Peyer's patch (tissue), 4 donors: ENCODE results near the gene OR1D5. TPM values are rescaled to one million over a fixed set of nuclear protein-coding genes. Genes with fewer than 3 reads are reported as not detected.

Experiments used
- DNase-seq, 3 donors: peaks; one replicate each; pipeline ENCODE4 v3.0.0-alpha.2; 2017 to 2019
- H3K27ac ChIP-seq, 4 donors: fragments of 200-600 bp; sonication (generic); one replicate each; pipeline ENCODE4 v1.5.1; 2016 to 2019
- H3K27me3 ChIP-seq, 2 donors: fragments of 200-600 bp; sonication (generic); one replicate each; pipeline ENCODE4 v1.5.1; 2019
- H3K36me3 ChIP-seq, 3 donors: fragments of 200-600 bp; sonication (generic); one replicate each; pipeline ENCODE4 v1.5.1; 2016 to 2019
- H3K4me1 ChIP-seq, 4 donors: fragments of 200-600 bp; sonication (generic); one replicate each; pipeline ENCODE4 v1.5.1; 2016 to 2019
- H3K4me3 ChIP-seq, 4 donors: fragments of 200-600 bp; sonication (generic); 1 replicate in 3 of 4; 2 replicates in 1 of 4; pipeline ENCODE4 v1.5.1; 2016 to 2019; ENCODE audit warnings: mild to moderate bottlenecking in 1 of 4
- H3K9me3 ChIP-seq, 4 donors: fragments of 200-600 bp; sonication (generic); one replicate each; pipeline ENCODE4 v1.5.1; 2016 to 2019; ENCODE audit warnings: mild to moderate bottlenecking in 1 of 4
- POLR2A ChIP-seq, 2 donors: fragments of 450-650 bp; IDR thresholded peaks; one replicate each; pipeline ENCODE4 v1.5.1; 2017; ENCODE audit warnings: antibody characterized with exemption in 2 of 2, mild to moderate bottlenecking in 2 of 2, moderate library complexity in 2 of 2
- total RNA-seq, 4 donors: library from RNA; depleted of rRNA; stranded (reverse); fragments of >200 nt; gene quantifications; one replicate each; pipeline ENCODE4 v1.1.0, GENCODE V29; 2016
- TF ChIP-seq, protein P1 (sequence below), 6 experiments: fragments of 450-650 bp in 4 of 6; fragments of 200-600 bp in 2 of 6; sonication (generic) in 1 of 6; IDR thresholded peaks; one replicate each; pipeline ENCODE4 v1.5.1; 2017 to 2019; ENCODE audit warnings: antibody characterized with exemption in 6 of 6, mild to moderate bottlenecking in 3 of 6, moderate library complexity in 1 of 6

OR1D5 gene
- total RNA-seq, 4 donors from 2014 or later, result not detected

DNA sequence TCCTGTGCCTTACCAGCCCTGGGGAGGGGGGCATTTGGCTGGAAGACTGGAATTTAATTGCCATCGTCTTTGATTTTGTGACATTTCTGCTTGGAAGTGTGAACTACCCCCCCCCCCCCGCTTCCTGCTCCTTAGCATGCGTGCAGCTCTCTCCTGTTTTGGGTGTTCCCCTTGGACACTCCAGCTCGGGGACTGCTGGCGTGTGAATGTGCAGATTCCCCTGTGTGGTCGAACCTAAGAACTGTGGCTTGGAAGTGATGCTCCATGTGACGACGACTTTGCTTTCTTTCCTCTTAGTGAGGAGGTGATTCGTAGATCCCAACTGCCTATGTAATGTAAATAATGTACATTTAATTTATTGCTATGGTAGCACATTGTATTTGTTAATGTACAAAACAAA, 26.1 kb downstream of the OR1D5 start:
- Histone ChIP-seq H3K4me1 (no peaks in the 10 kb centered on the region), H3K36me3 (no peaks in the 10 kb centered on the region), H3K27ac (no peak overlapping the region), H3K9me3 (no peaks in the 10 kb centered on the region), H3K4me3 (no peak overlapping the region), H3K27me3 (no peaks in the 10 kb centered on the region)
- peak in 1 of 3 donors; percentile 9 for DNase-seq
- TF ChIP-seq, protein P1, sequence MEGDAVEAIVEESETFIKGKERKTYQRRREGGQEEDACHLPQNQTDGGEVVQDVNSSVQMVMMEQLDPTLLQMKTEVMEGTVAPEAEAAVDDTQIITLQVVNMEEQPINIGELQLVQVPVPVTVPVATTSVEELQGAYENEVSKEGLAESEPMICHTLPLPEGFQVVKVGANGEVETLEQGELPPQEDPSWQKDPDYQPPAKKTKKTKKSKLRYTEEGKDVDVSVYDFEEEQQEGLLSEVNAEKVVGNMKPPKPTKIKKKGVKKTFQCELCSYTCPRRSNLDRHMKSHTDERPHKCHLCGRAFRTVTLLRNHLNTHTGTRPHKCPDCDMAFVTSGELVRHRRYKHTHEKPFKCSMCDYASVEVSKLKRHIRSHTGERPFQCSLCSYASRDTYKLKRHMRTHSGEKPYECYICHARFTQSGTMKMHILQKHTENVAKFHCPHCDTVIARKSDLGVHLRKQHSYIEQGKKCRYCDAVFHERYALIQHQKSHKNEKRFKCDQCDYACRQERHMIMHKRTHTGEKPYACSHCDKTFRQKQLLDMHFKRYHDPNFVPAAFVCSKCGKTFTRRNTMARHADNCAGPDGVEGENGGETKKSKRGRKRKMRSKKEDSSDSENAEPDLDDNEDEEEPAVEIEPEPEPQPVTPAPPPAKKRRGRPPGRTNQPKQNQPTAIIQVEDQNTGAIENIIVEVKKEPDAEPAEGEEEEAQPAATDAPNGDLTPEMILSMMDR (IDR thresholded peaks at IDR 0.05), result no peak
- no peak for TF ChIP-seq POLR2A (IDR thresholded peaks at IDR 0.05)

DNA sequence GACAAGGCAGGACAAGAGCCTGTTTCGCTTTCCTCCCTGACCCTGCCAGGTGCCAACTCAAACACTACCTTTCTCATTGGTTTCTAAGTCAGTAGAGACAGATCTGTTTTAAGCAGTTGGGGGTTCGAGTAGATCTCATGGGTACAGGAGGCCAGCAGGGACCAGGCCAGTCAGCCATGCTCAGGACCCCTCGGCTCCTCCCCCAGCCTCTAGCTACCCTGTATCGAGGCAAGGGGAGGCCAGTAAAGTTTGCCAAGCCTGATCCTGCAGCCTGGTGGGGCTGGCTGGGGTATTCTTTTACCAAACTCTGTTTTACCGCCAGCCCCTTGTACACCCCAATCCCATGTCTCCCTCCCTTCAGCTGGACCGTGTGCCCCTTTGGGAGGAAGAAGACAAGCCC, 26.6 kb downstream of the OR1D5 start:
- Histone ChIP-seq H3K4me3 (no peak overlapping the region), H3K9me3 (no peaks in the 10 kb centered on the region), H3K36me3 (no peaks in the 10 kb centered on the region), H3K4me1 (no peaks in the 10 kb centered on the region), H3K27ac (no peak overlapping the region), H3K27me3 (no peaks in the 10 kb centered on the region)
- peak in 2 of 3 donors; percentile 17 to 35 for DNase-seq
- TF ChIP-seq, protein P1 (IDR thresholded peaks at IDR 0.05), result no peak
- TF ChIP-seq POLR2A (IDR thresholded peaks at IDR 0.05), result no peak

DNA sequence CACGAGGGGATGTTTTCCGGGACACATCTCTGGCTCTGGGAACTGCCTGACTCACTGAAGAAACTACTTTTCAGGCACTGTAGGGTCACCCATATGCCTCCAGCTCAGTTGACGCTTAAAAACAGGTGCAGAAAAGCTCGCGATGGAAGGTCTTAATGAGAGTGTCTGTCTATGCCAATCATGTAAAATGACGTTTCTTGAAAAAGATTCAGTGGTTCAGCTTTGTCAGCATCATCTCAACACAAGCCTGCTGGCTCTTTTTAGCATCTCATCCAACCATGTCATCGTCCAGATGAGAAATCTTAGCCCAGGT, 27.5 kb downstream of the OR1D5 start:
- Histone ChIP-seq H3K4me1 (no peaks in the 10 kb centered on the region), H3K27me3 (no peaks in the 10 kb centered on the region), H3K4me3 (no peak overlapping the region), H3K9me3 (no peaks in the 10 kb centered on the region), H3K27ac (no peak overlapping the region), H3K36me3 (no peaks in the 10 kb centered on the region)
- TF ChIP-seq POLR2A (IDR thresholded peaks at IDR 0.05), result no peak
- TF ChIP-seq, protein P1 (IDR thresholded peaks at IDR 0.05), result no peak
- DNase-seq, result peak in 1 of 3 donors; percentile 7

DNA sequence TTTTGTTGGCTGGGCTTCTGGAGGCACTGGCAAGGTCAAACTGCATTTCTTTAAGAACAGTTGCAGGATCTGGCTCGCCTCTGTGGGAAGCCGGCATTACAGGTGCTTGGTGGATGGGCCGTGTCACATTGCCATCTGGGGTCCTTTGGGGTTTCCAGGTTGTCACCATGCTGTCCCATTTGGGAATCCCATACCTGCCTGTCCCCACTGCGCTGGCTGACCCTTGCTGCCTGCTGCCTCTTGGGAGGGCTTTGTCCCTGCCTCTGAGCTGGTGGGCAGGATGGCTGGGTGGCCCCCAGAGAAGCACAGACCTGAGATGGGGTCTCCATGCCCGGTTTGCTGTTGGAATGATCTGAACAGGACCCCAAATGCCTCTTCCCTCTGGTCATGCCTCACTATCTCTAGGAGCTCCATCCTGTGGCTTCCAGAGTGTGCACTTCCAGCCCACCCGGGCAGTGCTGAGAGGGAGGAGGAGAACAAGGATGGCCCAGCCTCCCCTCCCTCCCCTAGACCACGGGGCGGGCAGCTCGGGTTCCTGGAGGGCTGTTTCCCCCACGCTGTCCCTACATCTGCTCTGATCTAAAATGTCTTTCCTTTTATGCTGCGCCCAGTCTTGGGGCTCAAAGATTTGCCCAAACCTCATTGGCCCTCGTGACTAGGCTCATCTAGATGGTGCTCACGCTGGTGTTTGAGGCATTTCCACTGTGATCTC, 28.0 kb downstream of the OR1D5 start:
- TF ChIP-seq, protein P1 (IDR thresholded peaks at IDR 0.05), result no peak
- TF ChIP-seq POLR2A (IDR thresholded peaks at IDR 0.05), result no peak
- DNase-seq, result peak in 2 of 3 donors; percentile 26 to 34
- Histone ChIP-seq H3K36me3 (no peaks in the 10 kb centered on the region), H3K4me3 (no peak overlapping the region), H3K4me1 (no peaks in the 10 kb centered on the region), H3K27ac (no peak overlapping the region), H3K27me3 (no peaks in the 10 kb centered on the region), H3K9me3 (no peaks in the 10 kb centered on the region)

DNA sequence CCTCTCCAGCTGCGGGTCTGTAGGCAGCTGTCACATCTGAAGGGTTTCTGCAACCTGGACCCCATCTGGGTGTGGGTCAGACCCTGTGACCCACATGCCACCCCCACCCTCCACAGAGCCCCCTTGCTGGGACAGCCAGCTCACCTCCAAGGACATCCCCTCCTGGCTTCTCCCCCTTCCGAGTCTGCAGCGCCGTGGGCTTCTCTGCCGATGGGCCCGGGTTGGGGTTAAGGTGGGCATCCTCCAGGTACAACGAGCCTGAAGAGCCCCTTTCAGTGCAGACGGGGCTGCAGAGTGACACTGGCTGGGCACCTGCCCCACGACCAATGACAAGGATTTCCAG, 28.9 kb downstream of the OR1D5 start:
- Histone ChIP-seq H3K27ac (no peak overlapping the region), H3K36me3 (peaks cover 0 to 2% (median 0%) of the 10 kb centered on the region in 3 donors), H3K4me3 (no peak overlapping the region), H3K27me3 (no peaks in the 10 kb centered on the region), H3K4me1 (no peaks in the 10 kb centered on the region), H3K9me3 (no peaks in the 10 kb centered on the region)
- TF ChIP-seq, protein P1 (IDR thresholded peaks at IDR 0.05), result no peak
- TF ChIP-seq POLR2A (IDR thresholded peaks at IDR 0.05), result no peak
- DNase-seq, result peak in 2 of 3 donors; percentile 17 to 33
